Adipose tissue (tissue), 3 donors: ENCODE measurements around the gene NR4A1. TPM values are rescaled to one million over a fixed set of nuclear protein-coding genes. Genes with fewer than 3 reads are reported as not detected.

Experiments used
- polyA plus RNA-seq, 3 donors: library from polyadenylated mRNA; stranded (reverse); fragments of 200-250 nt; gene quantifications; one replicate each; pipeline ENCODE4 v1.2.3, GENCODE V29; 2013
- donor health status: healthy with polysubstance abuse.
- donor health status: Bipolar disorder and iron deficiency.
- donor health status: healthy.

Gene NR4A1
- polyA plus RNA-seq, 3 donors: 41.8 to 1,093 (median 360) TPM

Other genes with a start within 250 kb of the NR4A1 start
- gene FIGNL2, start 202.7 kb upstream of the NR4A1 start, polyA plus RNA-seq: under 1 TPM; 0.12 to 0.30 (median 0.22) TPM
- gene ANKRD33, start 163.3 kb upstream of the NR4A1 start, polyA plus RNA-seq: under 1 TPM in 1 of 3 donors, not detected in 2; 0.03 TPM
- 10 to 100 TPM; 12.9 to 61.5 (median 59.9) TPM for gene ACVRL1, start 143.9 kb upstream of the NR4A1 start, polyA plus RNA-seq
- gene ACVR1B, start 99.7 kb upstream of the NR4A1 start, polyA plus RNA-seq: 10 to 100 TPM in 2 of 3 donors, 1 to 10 TPM in 1; 8.9 to 26.9 (median 20.0) TPM
- gene TAMALIN, start 44.5 kb upstream of the NR4A1 start, polyA plus RNA-seq: 10 to 100 TPM; 12.6 to 68.3 (median 63.3) TPM
- 10 to 100 TPM; 34.1 to 68.7 (median 58.5) TPM for gene ATG101, start 18.5 kb downstream of the NR4A1 start, polyA plus RNA-seq
- gene SMIM41, start 28.3 kb downstream of the NR4A1 start, polyA plus RNA-seq: under 1 TPM in 2 of 3 donors, not detected in 1; 0.27 to 0.35 TPM
- 1 to 10 TPM in 1 of 3 donors, under 1 TPM in 2; 0.19 to 5.4 (median 0.22) TPM for gene KRT80, start 140.6 kb downstream of the NR4A1 start, polyA plus RNA-seq
- gene KRT7, start 181.8 kb downstream of the NR4A1 start, polyA plus RNA-seq: 10 to 100 TPM in 2 of 3 donors, 1 to 10 TPM in 1; 9.5 to 51.5 (median 18.1) TPM
- 1 to 10 TPM in 1 of 3 donors, not detected in 2; 1.2 TPM for gene KRT86, start 223.2 kb downstream of the NR4A1 start, polyA plus RNA-seq
- gene KRT81, start 240.1 kb downstream of the NR4A1 start, polyA plus RNA-seq: under 1 TPM in 2 of 3 donors, not detected in 1; 0.04 to 0.34 TPM